Hematopoietic multipotent progenitor cell treated with erythropoietin and hydrocortisone succinate and interleukin-3 and kit ligand, for 15 days (in vitro differentiated cells): Measurements from ENCODE around the gene LPCAT3.

Experiments
- DNase-seq: peaks from one replicate; pipeline ENCODE4 v3.0.0-alpha.2; 2015; ENCODE audit warnings: low spot score

The LPCAT3 gene

GRCh38 chr12:6998715-6999451 lies 19.4 kb downstream of the LPCAT3 start:
- DNase-seq, result no peak

DNA sequence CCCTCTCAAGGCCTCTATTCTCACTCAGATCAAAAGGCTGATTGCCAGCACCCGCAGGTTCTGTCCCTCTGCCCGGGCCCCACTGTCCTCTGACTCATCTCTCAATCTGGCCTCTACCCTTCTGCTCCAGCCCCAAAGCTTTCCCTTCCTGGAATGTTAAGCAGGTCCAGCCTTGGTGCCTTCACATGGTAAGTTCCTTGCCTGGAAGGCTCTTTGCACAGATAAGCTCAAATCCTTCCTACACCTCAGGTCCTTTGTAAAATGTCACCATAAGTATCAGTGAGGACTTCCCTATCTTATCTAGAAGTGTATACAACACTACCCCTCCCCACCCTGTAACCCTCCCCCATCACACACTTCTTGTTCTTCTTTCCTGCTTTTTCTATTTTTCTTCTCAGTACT lies 22.2 kb downstream of the LPCAT3 start:
- no peak for DNase-seq

GRCh38 chr12:6987956-6988553 lies 30.2 kb downstream of the LPCAT3 start:
- DNase-seq, result no peak

- DNase-seq, result no peak
Measured at GRCh38 chr12:6982532-6982931, 35.7 kb downstream of the LPCAT3 start.

DNA sequence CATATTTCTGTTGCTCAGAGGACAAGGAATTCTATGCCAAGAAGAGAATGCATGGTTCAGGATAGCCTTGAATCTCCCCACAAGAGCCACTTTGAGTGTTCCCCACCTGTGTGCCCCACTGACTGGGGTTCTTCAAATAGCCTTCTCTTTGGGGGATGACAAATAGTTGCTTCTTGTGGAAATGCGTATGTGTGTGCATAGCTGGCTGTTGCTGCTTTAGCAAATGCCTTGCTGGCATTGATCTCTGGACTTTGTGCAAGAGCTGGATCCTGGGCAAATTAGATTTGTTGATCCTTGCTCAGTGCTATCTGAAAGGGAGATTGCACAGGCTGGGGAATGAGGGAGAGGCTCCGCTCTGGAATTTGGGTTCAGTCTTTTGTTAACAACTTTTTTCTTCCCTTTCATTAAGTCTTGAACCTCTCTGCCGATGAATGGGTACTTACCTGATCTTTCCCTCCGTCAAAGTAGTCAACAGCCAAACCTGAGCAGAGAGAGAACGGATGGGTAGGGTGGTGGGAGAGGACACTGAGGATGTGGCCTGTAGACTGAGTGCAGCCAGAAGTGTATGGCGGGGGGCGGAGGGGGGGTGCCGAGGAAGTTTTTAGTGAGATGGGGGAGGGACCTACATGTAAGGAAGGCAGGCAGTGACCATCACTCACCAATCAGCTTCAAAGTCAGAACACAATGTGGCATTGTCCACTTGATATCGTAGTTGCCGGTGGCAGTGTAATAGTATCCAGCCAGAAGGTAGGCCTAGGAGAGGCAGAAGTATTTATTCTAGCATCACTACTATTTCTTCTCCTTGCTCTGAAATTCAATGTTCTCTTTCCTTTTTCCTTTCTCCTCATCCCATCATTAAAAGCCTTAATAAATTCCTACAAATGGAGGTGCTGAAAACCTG lies 36.9 kb downstream of the LPCAT3 start:
- no peak for DNase-seq

DNA sequence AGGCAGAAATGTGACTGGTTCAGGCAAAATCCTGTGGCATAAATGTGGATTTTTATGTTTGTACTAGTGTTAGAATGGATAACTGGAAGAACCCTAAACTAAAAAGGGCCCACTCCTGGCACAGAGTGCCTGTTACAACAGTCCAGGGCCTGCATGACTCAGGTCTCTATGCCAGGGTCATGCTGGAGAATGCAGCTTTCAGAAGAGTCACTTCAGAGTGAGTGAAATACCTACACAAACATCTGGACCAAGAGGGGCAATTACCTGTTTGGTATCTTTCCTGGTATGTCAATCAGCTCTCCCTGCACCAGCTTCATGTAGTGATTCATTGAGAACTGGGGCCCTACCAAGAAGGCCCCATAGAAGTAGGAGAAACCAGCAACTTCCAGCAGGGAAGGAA lies 37.5 kb downstream of the LPCAT3 start:
- DNase-seq, result no peak

DNA sequence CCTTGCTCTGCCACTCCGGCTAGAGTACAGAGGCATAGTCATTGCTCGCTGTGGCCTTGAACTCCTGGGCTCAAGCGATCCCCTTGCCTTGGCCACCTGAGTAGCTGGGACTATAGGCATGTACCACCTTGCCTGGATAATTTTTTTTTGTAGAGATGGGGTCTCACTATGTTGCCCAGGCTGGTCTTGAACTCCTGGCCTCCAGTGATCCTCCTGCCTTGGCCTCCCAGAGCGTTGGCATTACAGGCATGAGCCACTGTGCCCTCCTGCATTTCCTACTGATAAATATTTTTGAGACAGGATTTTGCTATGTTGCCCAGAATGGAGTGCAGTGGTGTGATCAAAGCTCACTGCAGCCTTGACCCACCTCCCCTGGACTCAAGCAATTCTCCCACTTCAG lies 38.2 kb downstream of the LPCAT3 start:
- DNase-seq, result no peak

GRCh38 chr12:6979453-6979852 lies 38.8 kb downstream of the LPCAT3 start:
- no peak for DNase-seq

- DNase-seq, result no peak
Measured at GRCh38 chr12:6979021-6979420, 39.3 kb downstream of the LPCAT3 start.

DNA sequence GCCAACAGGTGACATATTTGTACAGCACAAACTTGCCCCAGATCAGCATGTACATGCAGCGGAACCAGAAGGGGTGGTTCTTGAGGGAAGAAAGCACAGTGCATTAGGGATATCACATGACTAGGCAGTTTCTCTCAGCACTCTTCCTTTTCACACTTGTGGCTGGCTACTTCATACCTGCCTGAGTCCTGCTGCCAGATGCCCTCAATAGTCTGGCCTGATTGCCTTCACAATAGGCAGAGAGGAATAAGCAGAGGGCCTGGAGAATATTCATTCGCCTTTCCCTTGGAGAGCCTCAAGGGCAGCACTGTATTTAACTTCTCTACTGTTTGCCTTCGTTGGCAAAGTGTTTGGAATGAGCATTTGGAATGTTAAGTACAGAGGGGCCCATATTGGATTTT lies 39.7 kb downstream of the LPCAT3 start:
- no peak for DNase-seq

- no peak for DNase-seq
Measured at GRCh38 chr12:6978188-6978587, 40.1 kb downstream of the LPCAT3 start.

DNA sequence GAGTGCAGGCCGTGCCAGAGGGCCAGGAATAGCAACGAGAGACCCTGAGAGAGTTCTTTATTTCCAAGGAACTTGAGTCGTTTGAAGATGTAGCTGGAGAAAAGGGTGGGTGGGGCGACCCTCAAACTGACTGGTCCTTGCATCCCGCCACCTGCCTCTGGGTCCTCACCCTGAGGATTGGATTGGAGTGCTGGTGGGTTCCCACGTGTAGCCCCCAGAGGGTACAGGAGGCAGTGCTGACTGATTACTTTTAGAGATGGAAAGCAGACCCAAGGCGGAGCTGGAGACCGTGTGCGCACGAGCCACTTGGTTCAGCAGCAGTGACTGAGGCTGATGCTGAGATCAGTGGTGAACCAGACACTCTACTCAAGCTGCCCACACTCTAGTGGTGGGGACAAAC lies 40.6 kb downstream of the LPCAT3 start:
- DNase-seq, result no peak

GRCh38 chr12:6975297-6976032 lies 42.8 kb downstream of the LPCAT3 start:
- no peak for DNase-seq

GRCh38 chr12:6974180-6974579 lies 44.1 kb downstream of the LPCAT3 start:
- no peak for DNase-seq

- DNase-seq, result peak; percentile 30
Measured at GRCh38 chr12:6970096-6970527, 48.2 kb downstream of the LPCAT3 start.

DNA sequence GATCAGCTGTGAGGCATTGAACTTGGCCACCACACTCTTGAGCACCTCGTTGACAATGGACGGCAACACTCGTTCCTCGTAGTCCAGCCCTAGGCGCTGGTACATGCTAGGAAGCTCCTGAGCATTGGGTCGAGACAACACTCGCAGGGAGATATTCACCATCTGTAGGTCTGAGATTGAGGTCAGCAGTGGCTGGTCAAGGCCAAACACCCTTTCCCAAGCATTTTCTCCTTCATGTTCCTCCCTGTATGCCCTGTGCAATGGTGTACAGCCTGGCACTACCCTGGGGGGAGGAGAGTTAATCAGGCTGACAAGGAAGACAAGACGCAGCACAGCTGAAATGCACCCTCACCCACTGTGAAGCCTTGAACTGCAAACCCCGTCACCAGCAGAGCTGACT lies 49.9 kb downstream of the LPCAT3 start:
- no peak for DNase-seq

GRCh38 chr12:6967651-6968100 lies 50.6 kb downstream of the LPCAT3 start:
- no peak for DNase-seq

- DNase-seq, result no peak
Measured at GRCh38 chr12:6966351-6966750, 51.9 kb downstream of the LPCAT3 start.

- DNase-seq, result no peak
Measured at GRCh38 chr12:6965714-6966113, 52.6 kb downstream of the LPCAT3 start.

DNA sequence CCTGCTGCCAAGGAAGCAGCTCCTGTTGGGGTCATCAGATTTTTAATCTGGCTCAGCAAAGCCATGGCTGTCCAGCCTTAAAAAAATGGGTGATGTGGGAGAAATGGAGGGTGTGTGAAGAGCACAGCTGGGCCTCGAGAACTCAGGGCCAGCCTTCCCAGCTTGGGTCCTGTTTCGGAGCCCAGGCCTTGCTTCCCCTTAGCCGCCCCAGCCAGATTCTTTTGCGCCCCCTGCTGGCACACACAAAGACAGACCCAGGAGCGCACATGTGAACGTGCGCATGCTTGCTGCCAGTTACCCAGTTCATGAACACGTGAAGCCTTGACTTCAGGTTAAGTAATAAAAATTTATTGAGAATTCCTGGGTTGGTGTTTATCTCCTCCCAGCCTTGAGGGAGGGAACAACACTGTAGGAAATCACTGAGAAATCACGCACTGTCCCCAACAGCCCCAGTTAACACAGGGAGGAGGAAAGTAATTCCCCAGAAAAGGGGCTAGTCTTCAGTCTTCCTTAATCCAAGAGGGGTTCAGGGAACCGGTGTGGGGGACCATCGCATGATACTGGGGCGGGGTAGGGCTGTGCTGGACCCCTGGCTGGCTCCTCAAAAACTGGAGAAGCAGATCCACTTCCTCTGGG lies 53.1 kb downstream of the LPCAT3 start:
- DNase-seq, result peak; percentile 90

GRCh38 chr12:6964605-6965025 lies 53.7 kb downstream of the LPCAT3 start:
- DNase-seq, result peak; percentile 30
